GM12878 (cell line): ENCODE measurements around the gene NR2E3.

Source experiments
- BHLHE40 ChIP-seq, 2 experiments: fragments of 450-650 bp in 1 of 2; IDR thresholded peaks; 2 replicates each; pipeline ENCODE4 v1.6.1; 2011 to 2017; ENCODE audit warnings: low read depth in 2 of 2, borderline replicate concordance in 1 of 2, improper control_type of control experiment in 1 of 2, low read length in 1 of 2, mild to moderate bottlenecking in 1 of 2
- EZH2 ChIP-seq: IDR thresholded peaks from 2 replicates; pipeline ENCODE4 v1.6.1; 2012; ENCODE audit warnings: low read depth, mild to moderate bottlenecking, control low read depth, inconsistent platforms, low read length, borderline replicate concordance; ENCODE audit not compliant: control insufficient read depth
- SRF ChIP-seq, 2 experiments: IDR thresholded peaks; 2 replicates each; pipeline ENCODE4 v1.6.1; 2011; ENCODE audit warnings: low read depth in 2 of 2, low read length in 2 of 2, mild to moderate bottlenecking in 1 of 2, moderate library complexity in 1 of 2
- TF ChIP-seq, protein P1 (sequence below), 3 experiments: IDR thresholded peaks in 2 of 3; conservative IDR thresholded peaks in 1 of 3; 2 replicates each; pipeline ENCODE4 v1.5.1; 2011; ENCODE audit warnings: low read depth in 3 of 3, low read length in 3 of 3, mild to moderate bottlenecking in 3 of 3, control low read depth in 2 of 3, moderate library complexity in 2 of 3, inconsistent platforms in 1 of 3, mixed read lengths in 1 of 3; ENCODE audit not compliant: control insufficient read depth in 2 of 3, insufficient read depth in 1 of 3; ENCODE audit errors: extremely low read depth in 1 of 3

DNA sequence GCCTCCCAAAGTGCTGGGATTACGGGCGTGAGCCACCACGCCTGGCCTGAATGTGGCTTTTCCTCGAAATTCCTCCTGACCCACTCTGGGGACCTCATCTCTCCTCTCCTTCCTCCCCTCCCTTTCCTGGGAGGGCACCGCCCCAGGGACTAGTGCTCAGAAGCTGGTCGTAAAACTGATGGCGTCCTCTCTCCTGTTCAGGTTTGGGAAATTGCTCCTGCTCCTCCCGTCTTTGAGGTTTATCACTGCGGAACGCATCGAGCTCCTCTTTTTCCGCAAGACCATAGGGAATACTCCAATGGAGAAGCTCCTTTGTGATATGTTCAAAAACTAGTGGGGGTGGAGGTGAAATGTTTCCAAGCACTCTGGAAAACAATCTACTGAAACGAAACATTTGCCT lies 7.0 kb downstream of the NR2E3 start:
- TF ChIP-seq BHLHE40 (IDR thresholded peaks at IDR 0.05; ENCODE audit: borderline replicate concordance in 1 of 2, low read depth in 2 of 2, low read length in 1 of 2) (no peak), EZH2 (no peak), SRF (IDR thresholded peaks at IDR 0.05; ENCODE audit: low read depth in 2 of 2, low read length in 2 of 2) (no peak)
- TF ChIP-seq, protein P1, sequence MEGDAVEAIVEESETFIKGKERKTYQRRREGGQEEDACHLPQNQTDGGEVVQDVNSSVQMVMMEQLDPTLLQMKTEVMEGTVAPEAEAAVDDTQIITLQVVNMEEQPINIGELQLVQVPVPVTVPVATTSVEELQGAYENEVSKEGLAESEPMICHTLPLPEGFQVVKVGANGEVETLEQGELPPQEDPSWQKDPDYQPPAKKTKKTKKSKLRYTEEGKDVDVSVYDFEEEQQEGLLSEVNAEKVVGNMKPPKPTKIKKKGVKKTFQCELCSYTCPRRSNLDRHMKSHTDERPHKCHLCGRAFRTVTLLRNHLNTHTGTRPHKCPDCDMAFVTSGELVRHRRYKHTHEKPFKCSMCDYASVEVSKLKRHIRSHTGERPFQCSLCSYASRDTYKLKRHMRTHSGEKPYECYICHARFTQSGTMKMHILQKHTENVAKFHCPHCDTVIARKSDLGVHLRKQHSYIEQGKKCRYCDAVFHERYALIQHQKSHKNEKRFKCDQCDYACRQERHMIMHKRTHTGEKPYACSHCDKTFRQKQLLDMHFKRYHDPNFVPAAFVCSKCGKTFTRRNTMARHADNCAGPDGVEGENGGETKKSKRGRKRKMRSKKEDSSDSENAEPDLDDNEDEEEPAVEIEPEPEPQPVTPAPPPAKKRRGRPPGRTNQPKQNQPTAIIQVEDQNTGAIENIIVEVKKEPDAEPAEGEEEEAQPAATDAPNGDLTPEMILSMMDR (IDR thresholded peaks at IDR 0.05 in 2 of 3, conservative IDR thresholded peaks at IDR 0.05 in 1 of 3; ENCODE audit: control insufficient read depth in 2 of 3, extremely low read depth in 1 of 3, insufficient read depth in 1 of 3, low read depth in 3 of 3, low read length in 3 of 3) = no peak
